Cardiac fibroblast (primary cell): ENCODE data around the gene MCTP1.

Experiments used
- DNase-seq, 2 donors: peaks; one replicate each; pipeline versions ENCODE4 v3.0.0 to v3.0.0-alpha.2; 2010; ENCODE audit warnings: low read depth in 2 of 2
- H3K4me3 ChIP-seq, 2 donors: replicated peaks in 1 of 2; 1 replicate in 1 of 2; 2 replicates in 1 of 2; pipeline ENCODE4 v1.5.1; 2011; ENCODE audit warnings: low read depth in 2 of 2, low read length in 2 of 2, mild to moderate bottlenecking in 2 of 2, moderate library complexity in 1 of 2
- CTCF ChIP-seq: IDR thresholded peaks from one replicate; pipeline ENCODE4 v1.5.1; 2011; ENCODE audit warnings: low read depth, mild to moderate bottlenecking, low read length, inconsistent platforms

MCTP1 gene

GRCh38 chr5:94771742-94772141 lies 513.2 kb downstream of the MCTP1 start:
- TF ChIP-seq CTCF, result no peak
- no peak for DNase-seq
- no peak overlapping the region for H3K4me3 ChIP-seq

GRCh38 chr5:94769996-94770395 lies 514.9 kb downstream of the MCTP1 start:
- no peak for DNase-seq
- no peak overlapping the region for H3K4me3 ChIP-seq
- no peak for TF ChIP-seq CTCF

- no peak for DNase-seq
- H3K4me3 ChIP-seq, result no peak overlapping the region
- TF ChIP-seq CTCF, result no peak
Measured at GRCh38 chr5:94761786-94762185, 523.1 kb downstream of the MCTP1 start.

- H3K4me3 ChIP-seq, result no peak overlapping the region
- TF ChIP-seq CTCF, result no peak
Measured at GRCh38 chr5:94761055-94761454, 523.8 kb downstream of the MCTP1 start.

GRCh38 chr5:94759961-94760360 lies 524.9 kb downstream of the MCTP1 start:
- no peak for TF ChIP-seq CTCF
- H3K4me3 ChIP-seq, result no peak overlapping the region
- DNase-seq, result no peak

More at GRCh38 chr5:94761055-94761454, 523.8 kb downstream of the MCTP1 start:
- DNase-seq, result no peak

GRCh38 chr5:94759022-94759421 lies 525.9 kb downstream of the MCTP1 start:
- DNase-seq, result no peak
- H3K4me3 ChIP-seq, result no peak overlapping the region
- no peak for TF ChIP-seq CTCF

- TF ChIP-seq CTCF, result no peak
- H3K4me3 ChIP-seq, result no peak overlapping the region
- DNase-seq, result no peak
Measured at GRCh38 chr5:94754824-94755223, 530.1 kb downstream of the MCTP1 start.
